Fibroblast of lung (primary cell): Measurements from ENCODE around the gene DMXL2. TPM values are rescaled to one million over a fixed set of nuclear protein-coding genes. Genes with fewer than 3 reads are reported as not detected.
A peak's percentile ranks its signal among the peaks of the same experiment; 100 is the strongest.

Experiments used
- DNase-seq, 2 donors: peaks; one replicate each; pipeline versions ENCODE4 v3.0.0 to v3.0.0-alpha.2; 2010; ENCODE audit warnings: low read depth in 2 of 2
- H2AFZ ChIP-seq: 2 replicates; pipeline ENCODE4 v1.5.1; 2012; ENCODE audit warnings: low read length, control low read depth, inconsistent platforms
- H3K27ac ChIP-seq: 2 replicates; pipeline ENCODE4 v1.5.1; 2011; ENCODE audit warnings: low read length, control low read depth; ENCODE audit not compliant: insufficient read depth
- H3K27me3 ChIP-seq: 2 replicates; pipeline ENCODE4 v1.5.1; 2011; ENCODE audit warnings: mild to moderate bottlenecking, low read length; ENCODE audit not compliant: control insufficient read depth, insufficient read depth
- H3K36me3 ChIP-seq: 2 replicates; pipeline ENCODE4 v1.5.1; 2011; ENCODE audit warnings: low read length; ENCODE audit not compliant: control insufficient read depth, insufficient read depth
- H3K4me1 ChIP-seq: 2 replicates; pipeline ENCODE4 v1.5.1; 2011; ENCODE audit warnings: low read length; ENCODE audit not compliant: control insufficient read depth, insufficient read depth; ENCODE audit errors: extremely low read depth
- H3K4me2 ChIP-seq: 2 replicates; pipeline ENCODE4 v1.5.1; 2011; ENCODE audit warnings: low read length, control low read depth; ENCODE audit not compliant: insufficient read depth; ENCODE audit errors: extremely low read depth
- H3K4me3 ChIP-seq, 4 experiments: fragments of 200-600 bp in 1 of 4; sonication (generic) in 1 of 4; replicated peaks in 1 of 4; 2 replicates each; pipeline ENCODE4 v1.5.1; 2011 to 2016; ENCODE audit warnings: low read length in 4 of 4, low read depth in 3 of 4, mild to moderate bottlenecking in 3 of 4, control low read depth in 2 of 4, inconsistent platforms in 1 of 4, mixed read lengths in 1 of 4; ENCODE audit not compliant: insufficient read depth in 1 of 4; ENCODE audit errors: control extremely low read depth in 1 of 4
- H3K79me2 ChIP-seq: 2 replicates; pipeline ENCODE4 v1.5.1; 2012; ENCODE audit warnings: mild to moderate bottlenecking, low read length, inconsistent platforms; ENCODE audit not compliant: control insufficient read depth, insufficient read depth
- H3K9ac ChIP-seq: 2 replicates; pipeline ENCODE4 v1.5.1; 2011; ENCODE audit warnings: mild to moderate bottlenecking, low read length, control low read depth; ENCODE audit not compliant: insufficient read depth
- H3K9me3 ChIP-seq: 2 replicates; pipeline ENCODE4 v1.5.1; 2012; ENCODE audit warnings: low read depth, low read length; ENCODE audit not compliant: control insufficient read depth, insufficient read depth
- H4K20me1 ChIP-seq: 2 replicates; pipeline ENCODE4 v1.5.1; 2011; ENCODE audit warnings: low read length; ENCODE audit not compliant: control insufficient read depth, insufficient read depth; ENCODE audit errors: extremely low read depth
- EZH2 ChIP-seq: IDR thresholded peaks from 2 replicates; pipeline ENCODE4 v1.5.1; 2012; ENCODE audit warnings: low read length, control low read depth, mild to moderate bottlenecking; ENCODE audit errors: missing control alignments
- polyA plus RNA-seq, 2 donors: library from polyadenylated mRNA; depleted of rRNA in 1 of 2; stranded (reverse) in 1 of 2; unstranded in 1 of 2; fragments of >200 nt; gene quantifications; 2 replicates each; pipeline ENCODE4 v1.2.1, GENCODE V29; 2011 to 2012; ENCODE audit warnings: missing spikeins in 1 of 2
- total RNA-seq: library from RNA; depleted of rRNA; stranded (reverse); fragments of >200 nt; gene quantifications from 2 replicates; pipeline ENCODE4 v1.2.1, GENCODE V29; 2014
- TF ChIP-seq, protein P1 (sequence below), 2 donors: IDR thresholded peaks in 1 of 2; conservative IDR thresholded peaks in 1 of 2; 1 replicate in 1 of 2; 2 replicates in 1 of 2; pipeline ENCODE4 v1.5.1; 2011 to 2012; ENCODE audit warnings: low read length in 2 of 2, control low read depth in 1 of 2, inconsistent platforms in 1 of 2, low read depth in 1 of 2, mild to moderate bottlenecking in 1 of 2

Gene DMXL2
- total and polyA plus RNA-seq, 2 donors (not counting 1 experiment from before 2014, with no cell fraction given) = 9.4 to 31.2 TPM

DNA sequence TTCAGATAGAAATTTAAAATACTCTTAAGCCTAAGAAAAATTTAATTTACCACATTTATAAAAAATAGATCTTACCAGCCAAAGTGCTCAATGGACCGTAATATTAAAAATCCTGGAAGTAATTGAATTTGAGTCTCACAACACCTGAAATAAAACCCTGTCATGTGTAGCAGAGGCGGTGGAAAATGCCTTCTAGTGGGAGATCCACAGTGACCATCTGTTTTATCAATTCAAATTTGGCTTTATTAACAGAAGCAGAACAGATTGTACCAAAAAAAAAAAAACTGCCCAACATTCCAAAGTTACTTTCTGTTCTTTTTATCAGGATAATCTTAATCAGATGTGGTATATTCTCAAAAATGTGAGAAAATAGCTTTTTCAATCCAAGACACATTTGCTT is 71.7 kb downstream of the DMXL2 start:
- Histone ChIP-seq H3K4me1 (no peaks in the 10 kb centered on the region), H4K20me1 (no peaks in the 10 kb centered on the region), H3K36me3 (no peaks in the 10 kb centered on the region), H2AFZ (no peak overlapping the region), H3K27me3 (no peaks in the 10 kb centered on the region), H3K9ac (no peak overlapping the region), H3K9me3 (no peaks in the 10 kb centered on the region), H3K4me3 (no peak overlapping the region), H3K27ac (no peak overlapping the region), H3K79me2 (no peaks in the 10 kb centered on the region), H3K4me2 (no peak overlapping the region)
- no peak for DNase-seq
- TF ChIP-seq EZH2 = no peak
- TF ChIP-seq, protein P1, sequence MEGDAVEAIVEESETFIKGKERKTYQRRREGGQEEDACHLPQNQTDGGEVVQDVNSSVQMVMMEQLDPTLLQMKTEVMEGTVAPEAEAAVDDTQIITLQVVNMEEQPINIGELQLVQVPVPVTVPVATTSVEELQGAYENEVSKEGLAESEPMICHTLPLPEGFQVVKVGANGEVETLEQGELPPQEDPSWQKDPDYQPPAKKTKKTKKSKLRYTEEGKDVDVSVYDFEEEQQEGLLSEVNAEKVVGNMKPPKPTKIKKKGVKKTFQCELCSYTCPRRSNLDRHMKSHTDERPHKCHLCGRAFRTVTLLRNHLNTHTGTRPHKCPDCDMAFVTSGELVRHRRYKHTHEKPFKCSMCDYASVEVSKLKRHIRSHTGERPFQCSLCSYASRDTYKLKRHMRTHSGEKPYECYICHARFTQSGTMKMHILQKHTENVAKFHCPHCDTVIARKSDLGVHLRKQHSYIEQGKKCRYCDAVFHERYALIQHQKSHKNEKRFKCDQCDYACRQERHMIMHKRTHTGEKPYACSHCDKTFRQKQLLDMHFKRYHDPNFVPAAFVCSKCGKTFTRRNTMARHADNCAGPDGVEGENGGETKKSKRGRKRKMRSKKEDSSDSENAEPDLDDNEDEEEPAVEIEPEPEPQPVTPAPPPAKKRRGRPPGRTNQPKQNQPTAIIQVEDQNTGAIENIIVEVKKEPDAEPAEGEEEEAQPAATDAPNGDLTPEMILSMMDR (conservative IDR thresholded peaks at IDR 0.05 in 1 of 2, IDR thresholded peaks at IDR 0.05 in 1 of 2; ENCODE audit: low read depth in 1 of 2, low read length in 2 of 2) = no peak

DNA sequence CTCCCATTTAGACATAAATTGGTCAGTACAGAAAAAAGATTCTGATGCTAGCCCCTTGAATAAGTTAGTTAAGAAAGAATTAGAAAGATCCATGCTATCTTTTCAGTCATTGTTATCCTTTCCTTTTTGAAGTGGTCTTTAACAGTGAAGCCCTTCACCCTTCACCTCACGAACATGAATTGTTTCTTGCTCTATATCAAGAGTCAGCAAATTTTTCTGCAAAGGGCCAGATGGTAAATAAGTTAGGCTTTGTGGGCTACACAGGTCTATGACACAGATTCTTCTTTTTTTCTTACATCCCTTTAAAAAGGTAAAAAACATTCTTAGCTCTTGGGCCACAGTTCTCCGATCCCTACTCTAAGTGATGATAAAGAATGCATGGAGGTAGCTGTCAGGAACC is 74.9 kb downstream of the DMXL2 start:
- Histone ChIP-seq H2AFZ (no peak overlapping the region), H4K20me1 (no peaks in the 10 kb centered on the region), H3K9ac (no peak overlapping the region), H3K9me3 (no peaks in the 10 kb centered on the region), H3K4me1 (no peaks in the 10 kb centered on the region), H3K27ac (no peak overlapping the region), H3K4me2 (no peak overlapping the region), H3K36me3 (no peaks in the 10 kb centered on the region), H3K4me3 (no peak overlapping the region), H3K27me3 (no peaks in the 10 kb centered on the region), H3K79me2 (no peaks in the 10 kb centered on the region)
- TF ChIP-seq, protein P1 (conservative IDR thresholded peaks at IDR 0.05 in 1 of 2, IDR thresholded peaks at IDR 0.05 in 1 of 2; ENCODE audit: low read depth in 1 of 2, low read length in 2 of 2) = no peak
- TF ChIP-seq EZH2 = no peak
- DNase-seq = no peak

DNA sequence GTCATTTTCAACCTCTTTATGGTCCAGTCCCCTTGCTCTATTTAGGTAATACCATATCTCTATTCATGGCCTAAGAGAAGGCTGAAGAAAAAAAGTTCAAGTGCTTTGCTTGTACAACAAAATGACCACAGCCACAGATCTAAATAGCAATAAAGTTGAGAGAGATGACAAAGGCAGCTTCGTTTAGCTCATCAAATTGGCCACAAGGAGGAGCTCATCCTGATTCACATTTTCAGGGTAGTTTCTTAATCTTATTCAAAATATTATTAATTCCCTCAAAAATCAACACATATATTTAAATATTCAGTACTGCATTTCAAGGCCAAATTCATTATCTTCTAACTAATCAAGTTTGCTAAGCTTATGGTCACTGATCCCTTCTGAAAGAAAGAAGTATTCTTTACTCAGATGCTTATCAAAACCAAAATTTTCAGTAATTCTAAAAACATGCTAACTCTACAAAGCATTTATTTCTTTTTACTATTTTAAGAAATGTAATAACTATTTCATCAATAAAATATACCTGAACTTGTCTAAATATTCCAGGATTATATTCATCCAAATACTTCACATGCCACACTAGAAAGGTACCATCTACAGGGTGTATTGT is 85.5 kb downstream of the DMXL2 start:
- no peaks in the 10 kb centered on the region for H3K79me2 ChIP-seq
- TF ChIP-seq EZH2 = no peak
- TF ChIP-seq, protein P1 (conservative IDR thresholded peaks at IDR 0.05 in 1 of 2, IDR thresholded peaks at IDR 0.05 in 1 of 2; ENCODE audit: low read depth in 1 of 2, low read length in 2 of 2) = peak; percentile 69 to 89
- no peaks in the 10 kb centered on the region for H3K9me3 ChIP-seq
- H3K4me2 ChIP-seq = no peak overlapping the region
- H3K9ac ChIP-seq = no peak overlapping the region
- H3K27me3 ChIP-seq = no peaks in the 10 kb centered on the region
- no peaks in the 10 kb centered on the region for H3K36me3 ChIP-seq
- no peak overlapping the region for H3K27ac ChIP-seq
- H4K20me1 ChIP-seq = no peaks in the 10 kb centered on the region
- H3K4me1 ChIP-seq = no peaks in the 10 kb centered on the region
- peak; percentile 10 to 63 for DNase-seq
- H3K4me3 ChIP-seq = no peak overlapping the region
- no peak overlapping the region for H2AFZ ChIP-seq
